ENCODE results near the gene RIC8A.
A peak's percentile ranks its signal among the peaks of the same experiment; 100 is the strongest.

Gene RIC8A

GRCh38 chr11:221998-222789 is 14.7 kb downstream of the RIC8A start:
- Histone ChIP-seq H3F3A (ENCODE audit: low read depth) (no peaks in the 10 kb centered on the region; the same call in 1 of the 2 replicates), H3K4me1 (ENCODE audit: insufficient read depth, low read length, poor library complexity, severe bottlenecking) (peaks cover 25% of the 10 kb centered on the region), H4K20me1 (ENCODE audit: insufficient read depth, low read length, poor library complexity, severe bottlenecking) (no peaks in the 10 kb centered on the region), H3K9ac (ENCODE audit: low read depth, low read length, poor library complexity, severe bottlenecking) (no peak overlapping the region), H3K9me3 (ENCODE audit: insufficient read depth, low read depth, low read length) (no peaks in the 10 kb centered on the region), H3K4me3 (ENCODE audit: low read length, poor library complexity, severe bottlenecking) (no peak overlapping the region), H3K36me3 (ENCODE audit: insufficient read depth, low read length) (no peaks in the 10 kb centered on the region), H3K9me2 (replicated peaks; ENCODE audit: low read depth, low read length) (no peaks in the 10 kb centered on the region), H2AFZ (ENCODE audit: low read length) (no peak overlapping the region), H3K79me2 (ENCODE audit: insufficient read depth, low read length) (no peaks in the 10 kb centered on the region), H3K4me2 (ENCODE audit: low read depth, low read length, poor library complexity, severe bottlenecking) (no peak overlapping the region), H3K27me3 (ENCODE audit: insufficient read depth, low read length, poor library complexity, severe bottlenecking) (no peaks in the 10 kb centered on the region)
- TF ChIP-seq EZH2phosphoT487 (IDR thresholded peaks at IDR 0.05; ENCODE audit: borderline replicate concordance) (no peak), CTCF (conservative IDR thresholded peaks at IDR 0.05; ENCODE audit: low read length) (no peak)

GRCh38 chr11:223026-223789 is 15.7 kb downstream of the RIC8A start:
- H4K20me1 ChIP-seq (ENCODE audit: insufficient read depth, low read length, poor library complexity, severe bottlenecking), result no peaks in the 10 kb centered on the region
- no peaks in the 10 kb centered on the region for H3K9me2 ChIP-seq (replicated peaks; ENCODE audit: low read depth, low read length)
- no peaks in the 10 kb centered on the region; the same call in 1 of the 2 replicates for H3K79me2 ChIP-seq (ENCODE audit: insufficient read depth, low read length)
- no peaks in the 10 kb centered on the region; the same call in 1 of the 2 replicates for H3F3A ChIP-seq (ENCODE audit: low read depth)
- no peak overlapping the region for H3K9ac ChIP-seq (ENCODE audit: low read depth, low read length, poor library complexity, severe bottlenecking)
- H3K4me2 ChIP-seq (ENCODE audit: low read depth, low read length, poor library complexity, severe bottlenecking), result no peak overlapping the region
- TF ChIP-seq CTCF (conservative IDR thresholded peaks at IDR 0.05; ENCODE audit: low read length), result no peak
- TF ChIP-seq EZH2phosphoT487 (IDR thresholded peaks at IDR 0.05; ENCODE audit: borderline replicate concordance), result no peak
- H3K9me3 ChIP-seq (ENCODE audit: insufficient read depth, low read depth, low read length), result no peaks in the 10 kb centered on the region
- H3K4me3 ChIP-seq (ENCODE audit: low read length, poor library complexity, severe bottlenecking), result no peak overlapping the region
- H3K4me1 ChIP-seq (ENCODE audit: insufficient read depth, low read length, poor library complexity, severe bottlenecking), result peaks cover 25% of the 10 kb centered on the region
- no peak overlapping the region for H2AFZ ChIP-seq (ENCODE audit: low read length)
- no peaks in the 10 kb centered on the region for H3K27me3 ChIP-seq (ENCODE audit: insufficient read depth, low read length, poor library complexity, severe bottlenecking)
- no peaks in the 10 kb centered on the region for H3K36me3 ChIP-seq (ENCODE audit: insufficient read depth, low read length)

- no peak for TF ChIP-seq EZH2phosphoT487 (IDR thresholded peaks at IDR 0.05; ENCODE audit: borderline replicate concordance)
- no peak for TF ChIP-seq CTCF (conservative IDR thresholded peaks at IDR 0.05; ENCODE audit: low read length)
- Histone ChIP-seq H3F3A (ENCODE audit: low read depth) (no peaks in the 10 kb centered on the region; the same call in 1 of the 2 replicates), H2AFZ (ENCODE audit: low read length) (no peak overlapping the region), H3K36me3 (ENCODE audit: insufficient read depth, low read length) (no peaks in the 10 kb centered on the region), H3K27me3 (ENCODE audit: insufficient read depth, low read length, poor library complexity, severe bottlenecking) (no peaks in the 10 kb centered on the region), H3K4me2 (ENCODE audit: low read depth, low read length, poor library complexity, severe bottlenecking) (peak overlapping the region; percentile 19), H4K20me1 (ENCODE audit: insufficient read depth, low read length, poor library complexity, severe bottlenecking) (no peaks in the 10 kb centered on the region), H3K4me3 (ENCODE audit: low read length, poor library complexity, severe bottlenecking) (no peak overlapping the region), H3K4me1 (ENCODE audit: insufficient read depth, low read length, poor library complexity, severe bottlenecking) (peaks cover 25% of the 10 kb centered on the region), H3K79me2 (ENCODE audit: insufficient read depth, low read length) (no peaks in the 10 kb centered on the region; the same call in 1 of the 2 replicates), H3K9ac (ENCODE audit: low read depth, low read length, poor library complexity, severe bottlenecking) (no peak overlapping the region), H3K9me2 (replicated peaks; ENCODE audit: low read depth, low read length) (no peaks in the 10 kb centered on the region), H3K9me3 (ENCODE audit: insufficient read depth, low read depth, low read length) (no peaks in the 10 kb centered on the region)
Measured at GRCh38 chr11:223884-224283, 16.4 kb downstream of the RIC8A start.
